Superior temporal gyrus (tissue), 1 donor: Measurements from ENCODE around the gene DOCK7.
"Not testable (repeated sequence)": the region's sequence is repeated elsewhere in the genome, so short reads cannot be mapped to it uniquely, and the experiment has no call there.

ENCODE experiments used
- DNase-seq: peaks from one replicate; pipeline ENCODE4 v3.0.0-alpha.2; 2016; ENCODE audit errors: extremely low spot score

The DOCK7 gene

GRCh38 chr1:62608905-62609304 lies 79.3 kb downstream of the DOCK7 start:
- DNase-seq, result no peak

GRCh38 chr1:62601457-62601856 lies 86.7 kb downstream of the DOCK7 start:
- no peak for DNase-seq

GRCh38 chr1:62599044-62599443 lies 89.1 kb downstream of the DOCK7 start:
- DNase-seq, result no peak

- DNase-seq, result no peak
These were observed 90.9 kb downstream of the DOCK7 start, which contains the start of gene ANGPTL3 for GRCh38 chr1:62597281-62597680. ANGPTL3 (plus strand) TSS chr1:62597520; CDS start chr1:62597567, 47 bp downstream.

- no peak for DNase-seq
These were observed 92.5 kb downstream of the DOCK7 start for GRCh38 chr1:62595647-62596046.

- DNase-seq, result no peak
These were observed 94.3 kb downstream of the DOCK7 start for GRCh38 chr1:62593825-62594394.

- no peak for DNase-seq
These were observed 97.2 kb downstream of the DOCK7 start for GRCh38 chr1:62590970-62591368.

- DNase-seq, result no peak
These were observed 97.8 kb downstream of the DOCK7 start for GRCh38 chr1:62590255-62590969.

- DNase-seq, result no peak
These were observed 98.9 kb downstream of the DOCK7 start for GRCh38 chr1:62589321-62589720.

- DNase-seq, result no peak
These were observed 100.2 kb downstream of the DOCK7 start for GRCh38 chr1:62588000-62588399.

- no peak for DNase-seq
These were observed 102.6 kb downstream of the DOCK7 start for GRCh38 chr1:62585469-62586155.

- no peak for DNase-seq
These were observed 114.5 kb downstream of the DOCK7 start for GRCh38 chr1:62573675-62574074.

- DNase-seq, result no peak
These were observed 115.7 kb downstream of the DOCK7 start for GRCh38 chr1:62572476-62572875.

- DNase-seq, result not testable (repeated sequence)
These were observed 116.7 kb downstream of the DOCK7 start for GRCh38 chr1:62571517-62571916.

GRCh38 chr1:62567926-62568325 lies 120.3 kb downstream of the DOCK7 start:
- DNase-seq, result not testable (repeated sequence)

GRCh38 chr1:62567182-62567581 lies 121.0 kb downstream of the DOCK7 start:
- DNase-seq, result not testable (repeated sequence)

- DNase-seq, result no peak
These were observed 126.9 kb downstream of the DOCK7 start for GRCh38 chr1:62561306-62561705.

- no peak for DNase-seq
These were observed 143.6 kb downstream of the DOCK7 start for GRCh38 chr1:62544570-62544969.

GRCh38 chr1:62541048-62541447 lies 147.1 kb downstream of the DOCK7 start:
- no peak for DNase-seq

- no peak for DNase-seq
These were observed 149.1 kb downstream of the DOCK7 start for GRCh38 chr1:62539028-62539447.

- DNase-seq, result no peak
These were observed 151.3 kb downstream of the DOCK7 start for GRCh38 chr1:62536865-62537264.

- peak; percentile 67 for DNase-seq
These were observed 157.6 kb downstream of the DOCK7 start for GRCh38 chr1:62530516-62531154.
